Measurements from ENCODE around the gene FXYD5. TPM values are rescaled to one million over a fixed set of nuclear protein-coding genes. Genes with fewer than 3 reads are reported as not detected.
A peak's percentile ranks its signal among the peaks of the same experiment; 100 is the strongest.

FXYD5 gene, protein sequence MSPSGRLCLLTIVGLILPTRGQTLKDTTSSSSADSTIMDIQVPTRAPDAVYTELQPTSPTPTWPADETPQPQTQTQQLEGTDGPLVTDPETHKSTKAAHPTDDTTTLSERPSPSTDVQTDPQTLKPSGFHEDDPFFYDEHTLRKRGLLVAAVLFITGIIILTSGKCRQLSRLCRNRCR
- total RNA-seq, result 92.9 TPM

DNA sequence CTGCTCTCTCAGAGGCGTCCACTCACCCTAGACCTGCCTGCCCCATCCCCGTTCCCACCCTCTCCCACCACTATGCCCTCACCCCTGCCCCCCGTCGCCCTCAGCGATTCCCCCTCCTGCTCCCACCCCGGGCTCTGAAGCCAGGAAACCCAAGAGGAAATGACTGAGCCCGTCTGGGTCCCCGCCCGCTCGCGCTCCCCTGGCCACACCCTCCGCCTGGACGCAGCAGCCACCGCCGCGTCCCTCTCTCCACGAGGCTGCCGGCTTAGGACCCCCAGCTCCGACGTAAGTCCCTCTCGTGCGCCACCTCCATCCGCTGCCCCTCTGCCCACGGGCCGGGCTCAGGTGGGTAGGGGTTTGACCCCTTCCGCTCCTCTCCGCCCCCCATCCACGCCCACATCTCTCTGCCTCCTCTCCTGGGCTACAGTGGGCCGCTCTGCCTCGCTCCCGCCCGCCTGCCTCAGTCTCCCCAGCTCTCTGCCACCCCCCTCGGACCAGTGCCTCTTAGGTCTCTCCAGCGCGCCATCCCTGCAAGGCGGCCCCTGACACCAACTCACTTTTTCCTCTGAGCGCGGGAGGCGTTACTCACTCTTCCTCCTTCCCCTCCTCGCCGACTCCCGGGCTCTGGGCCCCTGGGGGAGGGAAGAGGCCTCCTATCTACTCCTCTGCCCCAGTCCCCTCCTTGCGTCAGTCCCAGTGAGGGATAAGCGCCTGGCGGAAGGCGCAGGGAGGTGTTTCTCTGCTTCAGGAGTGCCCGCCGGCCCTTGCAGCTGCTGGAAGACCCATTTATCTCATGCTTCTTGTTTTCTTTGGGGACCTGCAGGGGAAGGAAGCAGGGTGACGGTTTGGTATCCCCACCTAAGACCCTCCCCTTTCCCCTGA lies at the start of gene FXYD5:
FXYD5 (plus strand) TSS at position 211 of the 882 bp plus-strand sequence. CDS start 816 bp downstream, outside the sequence.
- DNase-seq (ENCODE audit: low spot score) (peak; percentile 77), ATAC-seq (peak; percentile 84)
- intact Hi-C loops (cut with DNase I), result no loop called here

DNA sequence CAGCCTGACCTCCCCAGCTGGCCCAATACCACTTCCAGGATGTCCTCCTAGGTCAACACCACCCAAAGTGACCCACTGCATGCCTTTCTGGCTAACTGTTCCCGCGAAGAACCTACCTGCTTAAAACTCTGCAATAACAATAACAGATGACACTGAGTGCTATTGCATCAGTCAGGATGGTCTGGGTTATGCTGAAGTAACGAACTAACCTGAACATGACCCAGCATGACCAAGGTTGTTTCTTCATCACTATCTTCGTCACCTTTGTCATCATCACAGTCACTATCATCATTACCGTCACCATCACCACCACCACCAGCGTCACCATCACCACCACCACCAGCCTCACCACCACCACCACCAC lies 49.5 kb upstream of the FXYD5 start:
- DNase-seq (ENCODE audit: low spot score), result no peak
- intact Hi-C loops (cut with DNase I), result no loop called here
- no peak for ATAC-seq

DNA sequence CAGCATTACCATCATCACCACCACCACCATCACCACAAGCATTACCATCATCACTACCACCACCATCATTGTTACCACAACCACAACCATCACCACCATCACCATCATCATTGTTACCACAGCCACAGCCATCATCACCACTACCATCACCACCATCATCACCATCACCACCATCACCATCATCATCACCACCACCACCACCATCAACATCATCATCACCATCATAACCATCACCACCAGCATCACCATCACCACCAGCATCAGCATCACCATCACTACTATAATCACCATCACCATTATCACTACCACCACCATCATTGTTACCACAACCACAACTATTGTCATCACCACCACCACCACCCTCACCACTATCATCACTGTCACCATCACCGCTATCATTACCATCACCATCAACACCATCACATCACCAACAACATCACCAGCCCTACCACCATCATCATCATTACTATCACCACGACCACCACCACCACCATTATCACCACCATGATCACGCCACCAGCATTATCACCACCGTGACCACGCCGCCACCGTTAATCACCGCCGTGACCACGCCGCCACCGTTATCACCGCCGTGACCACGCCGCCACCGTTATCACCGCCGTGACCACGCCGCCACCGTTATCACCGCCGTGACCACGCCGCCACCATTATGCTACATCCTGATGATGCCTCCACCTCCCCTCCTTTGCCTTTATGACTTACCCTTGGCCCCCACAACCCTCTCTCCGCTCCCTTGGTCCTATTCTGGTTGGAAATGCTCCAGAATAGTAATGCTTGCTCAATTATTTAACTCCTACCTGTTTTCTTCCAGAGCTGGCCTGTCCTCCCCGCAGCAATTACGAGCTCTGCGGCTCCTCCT lies 48.9 kb upstream of the FXYD5 start:
- no peak for ATAC-seq
- intact Hi-C loops (cut with DNase I), result no loop called here
- DNase-seq (ENCODE audit: low spot score), result no peak

DNA sequence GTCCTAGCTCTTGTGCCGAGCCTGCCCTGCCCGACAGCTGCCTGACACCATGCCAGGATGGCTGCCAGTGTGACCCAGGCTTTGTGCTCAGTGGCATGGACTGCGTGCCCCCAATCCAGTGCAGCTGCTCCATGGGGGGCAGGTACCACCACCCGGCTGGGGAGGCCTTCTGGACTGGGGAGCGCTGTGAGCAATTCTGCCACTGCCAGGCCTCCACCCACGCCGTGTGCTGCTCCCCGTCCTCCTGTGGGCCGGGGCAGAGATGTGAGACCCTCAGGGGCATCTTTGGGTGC lies 48.3 kb upstream of the FXYD5 start:
- no peak for DNase-seq (ENCODE audit: low spot score)
- intact Hi-C loops (cut with DNase I), result no loop called here
- ATAC-seq, result no peak

DNA sequence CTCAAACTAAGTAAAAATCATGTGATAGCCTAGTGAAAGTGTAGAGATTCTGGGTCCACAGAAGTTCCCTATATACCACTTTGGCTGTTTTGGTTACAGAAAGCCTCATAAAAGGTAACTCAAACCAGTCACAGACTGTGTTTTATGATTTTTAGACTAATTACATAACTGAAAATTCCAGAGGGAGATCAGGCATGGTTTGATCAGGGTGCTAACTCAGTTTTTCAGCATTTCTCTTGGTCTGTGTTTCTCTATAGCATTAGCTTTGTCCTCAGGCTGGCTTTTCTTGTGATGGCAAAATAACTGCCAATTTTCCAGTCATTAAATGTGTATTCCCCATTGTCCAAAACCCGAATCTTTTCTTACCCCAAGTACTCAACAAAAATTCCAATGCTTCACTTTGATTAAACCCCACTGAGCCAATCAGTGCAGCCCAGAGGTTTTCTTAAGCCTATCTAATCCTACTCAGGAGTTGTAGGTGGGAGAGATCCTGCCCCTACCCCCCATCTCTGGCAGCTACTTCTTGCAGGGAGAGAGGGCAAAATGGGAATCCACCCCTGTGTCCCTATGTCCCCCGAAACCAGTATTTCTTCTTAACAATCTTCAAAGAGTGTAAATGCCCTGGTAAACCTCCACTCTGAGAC lies 47.5 kb upstream of the FXYD5 start:
- ATAC-seq, result peak; percentile 4
- no peak for DNase-seq (ENCODE audit: low spot score)
- intact Hi-C loops (cut with DNase I), result no loop called here

DNA sequence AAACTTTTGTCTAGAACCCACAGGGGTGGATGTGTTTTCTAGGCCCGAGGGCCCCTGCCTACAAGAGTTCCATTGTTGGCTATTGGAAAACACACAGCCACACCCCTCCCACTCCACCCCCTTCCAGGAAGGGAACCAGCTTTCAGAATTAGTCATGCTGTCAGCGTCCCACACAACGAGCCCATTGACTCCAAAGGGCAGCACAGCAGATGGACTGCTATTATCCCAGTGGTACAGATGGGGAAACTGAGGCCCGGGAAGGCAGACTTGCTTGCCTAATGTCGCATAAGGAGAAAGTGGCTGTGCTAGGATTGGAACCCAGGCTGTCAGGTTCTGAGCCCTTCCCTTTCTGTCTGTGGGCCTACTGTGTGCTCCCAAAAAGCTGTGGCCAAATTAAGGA lies 47.0 kb upstream of the FXYD5 start:
- DNase-seq (ENCODE audit: low spot score) (no peak), ATAC-seq (peak; percentile 84)
- intact Hi-C loops (cut with DNase I), result no loop called here

DNA sequence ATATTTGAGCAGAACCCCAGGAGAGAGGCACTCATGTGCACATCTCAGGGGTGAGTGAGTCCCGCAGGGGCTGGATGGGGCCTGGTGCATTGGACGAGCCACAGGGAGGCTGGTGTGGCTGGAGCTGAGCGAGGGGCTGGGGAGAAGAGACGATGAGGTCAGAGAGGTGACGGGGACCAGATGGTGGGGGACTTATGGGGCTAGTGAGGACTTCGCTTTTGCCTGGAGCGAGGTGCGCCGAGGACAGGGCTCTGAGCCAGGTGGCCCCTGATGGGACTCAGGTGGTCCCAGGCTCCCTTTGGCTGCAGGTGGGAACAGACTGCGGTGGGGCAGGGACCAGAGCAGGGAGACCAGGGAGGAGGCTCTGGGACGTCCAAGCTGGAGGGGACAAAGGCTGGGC lies 45.8 kb upstream of the FXYD5 start:
- ATAC-seq, result no peak
- intact Hi-C loops (cut with DNase I), result no loop called here

DNA sequence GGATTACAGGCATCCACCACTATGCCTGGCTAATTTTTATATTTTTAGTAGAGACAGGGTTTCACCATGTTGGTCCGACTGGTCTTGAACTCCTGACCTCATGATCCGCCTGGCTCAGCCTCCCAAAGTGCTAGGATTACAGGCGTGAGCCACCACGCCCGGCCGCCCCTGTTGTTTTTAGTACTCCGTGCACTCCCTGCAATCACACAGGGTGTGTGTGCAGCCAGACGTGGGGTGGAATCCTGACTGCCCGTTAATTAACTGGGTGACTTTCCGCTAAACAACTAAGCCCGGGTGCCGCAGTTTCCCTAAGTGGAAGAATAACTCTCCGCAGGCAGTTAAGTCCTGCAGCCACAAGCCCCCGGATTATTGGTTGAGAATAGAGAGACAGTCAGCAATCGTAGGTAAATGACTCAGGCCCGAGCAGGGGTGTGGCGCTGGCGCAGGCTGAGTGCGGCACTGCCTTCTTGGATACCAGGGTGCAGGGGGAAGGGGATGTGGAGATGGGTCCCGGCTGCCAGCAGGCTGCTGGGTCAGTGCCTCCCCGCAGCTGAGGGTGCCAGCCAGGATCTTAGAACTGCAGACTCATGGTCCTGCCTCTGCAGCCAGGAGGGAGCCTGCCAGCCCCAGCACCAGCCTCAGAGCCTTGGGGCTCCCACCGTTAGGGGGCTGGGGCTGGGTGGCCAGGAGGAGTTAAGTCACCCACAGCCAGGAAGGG lies 45.0 kb upstream of the FXYD5 start:
- ATAC-seq (no peak), DNase-seq (ENCODE audit: low spot score) (no peak)

More for the DNA sequence above, 45.8 kb upstream of the FXYD5 start:
- no peak for DNase-seq (ENCODE audit: low spot score)

DNA sequence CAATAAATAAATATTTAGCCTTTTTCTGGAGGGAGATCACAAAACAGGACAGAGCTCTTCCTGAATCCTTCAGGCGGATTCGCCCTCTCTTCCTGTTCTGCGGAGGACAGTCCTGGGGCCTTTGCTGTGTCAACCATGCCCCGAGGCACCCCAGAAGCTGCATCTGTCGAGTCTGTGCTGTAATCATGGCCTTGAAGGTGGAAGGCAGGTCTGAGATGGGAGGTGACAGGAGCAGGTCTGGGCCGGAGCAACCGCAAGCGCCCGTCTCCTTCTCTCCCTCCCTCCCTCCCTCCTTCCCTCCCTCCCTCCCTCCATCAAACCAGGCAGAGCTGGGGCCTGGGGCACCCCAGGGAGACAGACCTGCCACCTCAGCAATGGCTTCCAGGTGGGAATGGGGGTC lies 43.6 kb upstream of the FXYD5 start:
- intact Hi-C loops (cut with DNase I), result no loop called here
- ATAC-seq, result no peak
- no peak for DNase-seq (ENCODE audit: low spot score)

More for the DNA sequence above, 45.0 kb upstream of the FXYD5 start:
- intact Hi-C loops (cut with DNase I), result no loop called here

DNA sequence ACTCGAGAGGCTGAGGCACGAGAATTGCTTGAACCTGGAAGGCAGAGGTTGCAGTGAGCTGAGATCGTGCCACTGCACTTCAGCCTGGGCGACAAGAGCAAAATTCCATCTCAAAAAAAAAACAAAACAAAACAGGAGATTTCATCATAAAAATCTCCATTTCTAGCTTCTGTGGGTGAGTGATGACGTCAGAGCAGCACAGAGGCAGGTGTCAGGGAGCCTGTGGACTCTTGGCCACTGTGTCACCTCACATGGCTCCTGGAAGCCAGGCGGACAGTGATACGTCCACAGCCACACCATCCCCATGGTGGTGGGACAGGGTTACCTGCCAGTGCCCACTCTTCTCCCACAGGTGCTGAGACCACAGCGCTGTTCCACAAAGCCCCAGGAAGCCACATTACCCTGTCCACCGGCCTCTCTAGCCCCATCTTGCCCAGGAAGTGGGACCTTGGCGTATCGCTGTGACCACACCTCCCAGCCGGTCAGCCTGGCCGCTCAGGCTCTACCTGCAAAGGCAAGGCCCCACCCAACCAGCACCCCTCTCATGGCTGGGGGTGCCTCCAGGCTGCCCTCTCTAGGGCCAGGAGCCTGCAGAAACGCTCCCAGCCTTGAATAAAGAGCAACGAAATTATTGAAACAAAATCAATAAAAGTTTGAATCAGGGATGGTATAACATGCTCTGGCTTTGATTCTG lies 41.4 kb upstream of the FXYD5 start:
- DNase-seq (ENCODE audit: low spot score), result no peak
- no peak for ATAC-seq

DNA sequence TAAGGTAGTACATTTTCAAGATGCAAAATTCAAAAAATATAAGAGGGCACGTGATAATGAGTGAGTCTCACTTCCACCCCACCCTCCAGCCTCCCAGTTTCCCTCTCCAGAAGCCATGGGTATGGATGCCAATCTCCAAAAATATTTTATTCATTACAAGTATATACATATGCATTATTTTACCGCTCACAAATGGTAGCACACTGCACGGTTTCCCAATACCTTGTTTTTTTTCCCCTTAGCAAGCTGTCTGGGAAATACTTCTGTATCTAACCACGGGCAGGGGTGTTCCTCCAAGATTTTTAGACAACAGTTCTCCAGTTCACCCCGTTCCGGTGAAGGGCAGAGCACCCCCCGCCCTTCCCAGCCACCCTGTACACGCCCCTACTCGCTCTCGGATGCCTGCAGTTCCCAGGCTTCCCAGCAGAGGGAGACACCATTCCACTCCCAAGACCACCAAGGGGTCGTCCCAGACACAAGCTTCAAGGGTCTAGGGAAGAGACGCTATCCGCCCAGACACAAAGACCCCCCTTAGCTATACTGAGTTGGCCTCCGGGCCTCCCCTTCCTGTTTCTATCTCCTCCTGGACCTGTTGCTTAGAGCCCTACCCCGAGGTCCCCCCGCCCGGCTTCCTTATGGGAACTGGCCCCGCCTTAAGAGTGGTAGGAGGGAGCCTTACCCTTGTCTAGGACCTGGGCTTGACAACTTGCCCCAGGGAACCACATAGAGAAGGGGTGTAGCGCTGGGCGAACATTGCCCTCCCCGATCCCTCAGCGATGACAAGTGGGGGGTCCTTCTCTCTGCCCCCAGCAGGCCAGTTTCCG lies 40.0 kb upstream of the FXYD5 start:
- peak; percentile 89 for DNase-seq (ENCODE audit: low spot score)
- intact Hi-C loops (cut with DNase I), result no loop called here
- ATAC-seq, result peak; percentile 84

More for the DNA sequence above, 41.4 kb upstream of the FXYD5 start:
- intact Hi-C loops (cut with DNase I), result no loop called here

DNA sequence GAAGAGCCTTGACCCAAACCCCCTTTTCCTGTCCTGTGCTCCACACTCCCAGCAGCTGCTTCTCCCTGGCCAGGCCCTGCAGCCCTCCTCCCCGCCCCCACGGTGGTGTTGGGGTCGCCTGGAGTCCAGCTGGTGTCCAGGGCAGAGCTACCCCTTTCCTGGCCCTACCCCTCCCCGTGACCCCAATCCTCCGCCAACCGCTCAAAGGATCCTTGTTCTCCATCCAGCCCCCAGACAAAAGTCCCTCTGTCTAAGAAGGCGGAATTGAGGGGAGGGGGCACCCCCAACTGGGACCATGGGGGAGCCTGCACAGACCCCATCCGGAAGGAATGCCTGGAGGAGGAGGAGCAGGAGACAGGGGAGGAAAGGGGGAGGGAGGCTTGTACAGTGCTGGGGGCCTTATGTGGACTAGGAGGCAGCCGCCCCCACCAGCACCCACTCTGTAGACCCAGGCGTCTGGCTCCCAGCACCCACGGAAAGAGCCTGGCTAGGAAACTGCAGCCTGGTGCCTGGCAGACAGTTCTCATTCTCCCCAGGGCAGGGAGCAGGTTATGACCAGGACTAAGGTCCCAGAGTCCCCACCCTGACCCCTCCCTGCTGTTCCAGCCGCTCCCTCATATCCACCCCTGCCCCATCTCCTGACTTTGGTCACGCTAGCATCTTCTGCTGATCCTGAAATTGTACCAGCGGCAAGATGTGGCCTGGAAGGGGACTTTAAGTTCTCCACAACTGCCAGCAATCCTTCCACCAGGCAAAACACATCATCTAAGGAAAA lies 39.2 kb upstream of the FXYD5 start, which contains the start of gene FXYD3:
FXYD3 (plus strand) TSS at position 647 of the 775 bp plus-strand sequence. CDS start 3,554 bp downstream, outside the sequence.
- DNase-seq (ENCODE audit: low spot score), result peak; percentile 89
- intact Hi-C loops (cut with DNase I), result no loop called here
- ATAC-seq, result peak; percentile 79

DNA sequence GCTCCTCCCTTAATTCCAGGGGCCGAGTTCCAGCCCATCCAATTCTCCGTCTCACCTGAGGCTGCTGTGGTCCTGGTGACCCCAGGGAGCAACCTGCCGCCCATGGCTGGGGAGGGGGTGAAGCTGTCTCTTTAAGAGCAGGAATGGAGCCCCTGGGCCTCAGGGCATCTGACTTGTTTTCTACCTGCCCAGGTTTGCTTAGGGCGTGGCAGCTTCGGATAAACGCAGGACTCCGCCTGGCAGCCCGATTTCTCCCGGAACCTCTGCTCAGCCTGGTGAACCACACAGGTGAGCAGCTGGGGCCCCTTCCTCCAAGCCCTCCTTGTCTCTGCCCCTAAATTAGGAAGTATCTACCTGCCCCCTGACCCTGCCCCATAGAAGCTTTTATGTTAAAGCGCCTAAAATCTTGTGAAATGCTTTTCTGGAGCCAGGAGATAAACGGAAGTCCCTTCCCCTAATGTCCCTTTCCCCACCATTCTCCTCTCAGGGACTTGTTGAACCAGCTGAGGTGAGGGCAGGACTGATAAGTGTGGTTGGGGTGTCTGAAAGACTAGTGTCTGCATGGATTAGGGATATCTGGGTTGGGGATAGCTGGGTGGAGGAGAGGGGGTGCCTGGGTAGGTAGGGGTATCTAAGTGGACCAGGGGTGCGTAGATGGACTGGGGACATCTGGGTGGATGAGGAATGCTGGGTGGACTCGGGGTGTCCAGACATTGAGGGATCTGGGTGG lies 38.3 kb upstream of the FXYD5 start:
- ATAC-seq (no peak), DNase-seq (ENCODE audit: low spot score) (no peak)
- intact Hi-C loops (cut with DNase I), result no loop called here

DNA sequence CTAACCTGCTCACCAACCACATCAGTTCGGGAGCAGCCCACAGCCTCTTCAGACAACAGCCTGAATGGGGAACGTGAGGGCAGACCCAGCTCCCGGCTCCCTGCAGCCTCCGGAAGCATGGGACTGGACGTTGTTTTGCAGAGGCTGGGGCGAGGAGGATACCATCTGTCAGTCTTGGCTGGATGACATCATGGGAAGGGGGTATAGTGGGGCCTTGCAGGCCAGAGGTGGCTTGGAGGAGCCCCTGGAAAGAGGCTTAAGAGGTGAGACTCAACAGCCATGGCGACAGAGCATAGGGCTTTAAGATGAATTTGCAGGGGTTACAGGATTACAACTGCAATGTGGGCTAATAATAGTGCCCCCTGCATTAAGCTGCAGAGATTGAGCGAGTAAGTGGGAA lies 37.4 kb upstream of the FXYD5 start:
- intact Hi-C loops (cut with DNase I), result no loop called here
- DNase-seq (ENCODE audit: low spot score) (no peak), ATAC-seq (no peak)

DNA sequence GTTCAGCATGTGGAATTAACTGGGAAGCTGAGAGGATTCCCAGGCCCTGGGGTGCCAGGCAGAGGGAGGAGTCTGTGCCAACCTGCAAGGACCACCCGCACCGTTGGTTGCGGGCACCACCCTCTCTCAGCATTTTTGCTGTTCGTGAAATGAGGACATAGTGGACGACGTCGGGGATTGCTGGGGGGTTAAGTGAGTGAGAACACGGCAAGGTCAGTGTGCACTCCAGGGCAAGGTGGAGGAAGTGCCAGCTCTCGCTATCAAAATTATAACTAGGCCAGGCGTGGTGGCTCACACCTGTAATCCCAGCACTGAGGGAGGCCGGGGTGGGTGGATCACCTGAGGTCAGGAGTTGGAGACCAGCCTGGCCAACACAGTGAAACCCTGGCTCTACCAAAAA lies 36.7 kb upstream of the FXYD5 start:
- no peak for ATAC-seq
- no peak for DNase-seq (ENCODE audit: low spot score)
- intact Hi-C loops (cut with DNase I), result no loop called here
